HUDEP-2 (cell line): ENCODE data around the gene CLTA.
"Not testable (repeated sequence)": the region's sequence is repeated elsewhere in the genome, so short reads cannot be mapped to it uniquely, and the experiment has no call there.

Experiments
- DNase-seq, 76 experiments: peaks; one replicate each; lab custom pipeline; 2025; ENCODE audit not compliant: unreplicated experiment in 76 of 76; lab: John Stamatoyannopoulos, UW

CLTA gene

DNA sequence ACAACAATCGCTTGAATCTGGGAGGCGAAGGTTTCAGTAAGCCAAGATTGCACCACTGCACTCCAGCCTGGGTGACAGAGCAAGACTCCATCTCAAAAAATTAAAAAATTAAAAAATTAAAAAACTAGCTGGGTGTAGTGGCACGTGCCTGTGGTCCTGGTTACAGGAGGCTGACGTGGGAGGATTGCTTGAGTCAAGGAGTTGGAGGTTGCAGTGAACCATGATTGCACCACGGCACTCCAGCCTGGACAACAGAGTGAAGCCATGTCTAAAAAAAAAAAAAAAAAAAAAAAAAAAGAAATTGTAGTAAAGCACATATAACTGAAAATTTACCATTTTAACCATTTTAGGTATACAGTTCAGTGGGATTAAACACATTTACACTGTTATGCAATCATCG lies 34.6 kb upstream of the CLTA start:
- no peak for DNase-seq

GRCh38 chr9:36158122-36158521 lies 32.6 kb upstream of the CLTA start:
- DNase-seq = no peak

GRCh38 chr9:36158917-36159316 lies 31.8 kb upstream of the CLTA start:
- DNase-seq = no peak

GRCh38 chr9:36159509-36159908 lies 31.2 kb upstream of the CLTA start:
- DNase-seq = not testable (repeated sequence)

- not testable (repeated sequence) for DNase-seq
These were observed 30.6 kb upstream of the CLTA start for GRCh38 chr9:36160126-36160525.

DNA sequence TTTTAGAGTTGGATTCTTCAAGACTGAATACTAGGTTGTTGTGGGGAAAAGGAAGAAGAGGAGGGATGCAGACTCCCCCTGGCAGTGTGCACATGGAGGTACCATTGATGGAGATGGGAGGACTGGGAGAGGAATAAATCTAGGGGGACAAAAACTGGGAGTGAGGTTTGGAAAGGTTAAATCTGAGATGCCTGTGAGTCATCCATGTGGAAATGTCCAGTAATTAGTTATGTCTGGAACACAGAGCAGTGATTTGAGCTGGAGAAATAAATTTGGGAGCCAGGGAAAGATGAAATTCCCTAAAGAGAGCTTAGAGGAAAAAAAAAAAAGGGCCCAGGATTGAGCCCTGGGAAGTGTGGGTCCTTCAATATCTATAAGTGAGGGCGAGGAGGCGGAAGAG lies 29.5 kb upstream of the CLTA start:
- no peak for DNase-seq

GRCh38 chr9:36162211-36162738 lies 28.4 kb upstream of the CLTA start:
- no peak for DNase-seq

GRCh38 chr9:36163049-36163785 lies 27.5 kb upstream of the CLTA start:
- DNase-seq = no peak

- DNase-seq = no peak
These were observed 26.9 kb upstream of the CLTA start for GRCh38 chr9:36163786-36164170.

DNA sequence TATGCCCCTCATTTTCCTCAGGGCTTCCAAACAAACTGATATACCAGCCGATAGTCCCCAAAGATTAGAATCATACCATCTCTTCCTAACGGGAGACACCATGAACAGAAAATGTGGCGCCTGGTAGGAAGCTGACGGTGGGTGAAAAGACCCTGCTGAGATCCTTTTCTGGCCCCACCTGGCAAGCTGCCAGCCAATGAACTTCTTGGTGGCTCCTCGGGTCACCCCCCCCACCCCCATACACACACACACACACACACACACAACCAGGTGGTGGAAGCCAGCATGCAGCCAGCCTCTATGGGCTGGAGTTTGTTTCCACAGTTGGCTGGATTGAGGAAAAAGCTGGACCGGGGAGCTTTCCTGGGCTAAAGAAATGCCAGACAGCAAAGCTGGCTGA lies 26.3 kb upstream of the CLTA start:
- no peak for DNase-seq

DNA sequence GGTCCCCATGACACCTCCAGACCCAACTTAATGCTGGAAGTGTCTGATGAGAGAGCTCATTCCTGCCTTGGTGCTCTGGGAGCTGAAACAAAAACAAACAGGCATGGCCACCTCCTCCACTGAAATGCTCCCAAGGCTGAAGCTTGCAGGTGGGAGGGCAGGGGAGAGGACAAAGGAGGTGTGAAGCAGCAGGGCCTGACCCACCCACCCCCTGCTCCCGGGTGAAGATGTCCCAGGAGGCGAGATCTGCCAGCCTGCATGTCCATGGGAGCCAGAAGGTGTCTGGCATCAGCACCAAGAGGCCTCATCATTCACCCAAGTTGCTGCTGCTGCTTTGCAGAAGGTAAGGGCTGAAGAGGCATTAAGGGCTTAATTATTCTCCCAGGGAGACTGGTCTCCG lies 25.7 kb upstream of the CLTA start:
- DNase-seq = no peak

GRCh38 chr9:36165826-36166167 lies 24.9 kb upstream of the CLTA start:
- no peak for DNase-seq

- DNase-seq = peak in 60 of 76 experiments; percentile 6 to 72 (median 40)
These were observed 24.4 kb upstream of the CLTA start for GRCh38 chr9:36166168-36166927.

- no peak for DNase-seq
These were observed 21.6 kb upstream of the CLTA start, which contains the start of gene CCIN for GRCh38 chr9:36169166-36169565. Gene CCIN, plus strand, starts transcription at chr9:36169388. Its CDS starts 115 bp downstream, at chr9:36169503.

GRCh38 chr9:36169708-36170107 lies 21.0 kb upstream of the CLTA start:
- no peak for DNase-seq

DNA sequence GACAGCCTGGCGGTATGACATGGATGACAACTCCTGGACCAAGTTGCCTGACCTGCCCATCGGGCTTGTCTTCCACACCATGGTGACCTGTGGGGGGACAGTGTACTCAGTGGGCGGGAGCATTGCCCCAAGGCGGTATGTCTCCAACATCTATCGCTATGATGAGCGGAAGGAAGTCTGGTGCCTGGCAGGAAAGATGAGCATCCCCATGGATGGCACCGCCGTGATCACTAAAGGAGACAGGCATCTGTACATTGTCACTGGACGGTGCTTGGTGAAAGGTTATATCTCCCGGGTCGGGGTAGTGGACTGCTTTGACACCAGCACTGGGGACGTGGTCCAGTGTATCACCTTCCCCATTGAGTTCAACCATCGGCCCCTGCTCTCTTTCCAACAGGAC lies 20.2 kb upstream of the CLTA start:
- no peak for DNase-seq

- DNase-seq = no peak
These were observed 16.9 kb upstream of the CLTA start for GRCh38 chr9:36173861-36174260.

DNA sequence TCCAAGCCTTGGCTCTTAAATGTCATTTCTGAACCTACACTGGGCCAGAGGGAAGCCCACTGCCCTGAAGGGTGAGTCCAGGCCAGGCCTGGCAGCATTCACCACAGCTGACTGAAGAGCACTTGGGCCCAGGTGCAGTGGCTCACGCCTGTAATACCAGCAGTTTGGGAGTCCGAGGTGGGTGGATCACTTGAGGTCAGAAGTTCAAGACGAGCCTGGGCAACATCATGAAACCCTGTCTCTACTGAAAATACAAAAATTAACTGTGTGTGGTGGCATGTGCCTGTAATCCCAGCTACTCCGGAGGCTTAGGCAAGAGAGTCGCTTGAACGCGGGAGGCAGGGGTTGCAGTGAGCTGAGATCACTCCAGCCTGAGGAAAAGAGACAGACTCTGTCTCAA lies 16.4 kb upstream of the CLTA start:
- no peak for DNase-seq

GRCh38 chr9:36174731-36175130 lies 16.0 kb upstream of the CLTA start:
- no peak for DNase-seq

DNA sequence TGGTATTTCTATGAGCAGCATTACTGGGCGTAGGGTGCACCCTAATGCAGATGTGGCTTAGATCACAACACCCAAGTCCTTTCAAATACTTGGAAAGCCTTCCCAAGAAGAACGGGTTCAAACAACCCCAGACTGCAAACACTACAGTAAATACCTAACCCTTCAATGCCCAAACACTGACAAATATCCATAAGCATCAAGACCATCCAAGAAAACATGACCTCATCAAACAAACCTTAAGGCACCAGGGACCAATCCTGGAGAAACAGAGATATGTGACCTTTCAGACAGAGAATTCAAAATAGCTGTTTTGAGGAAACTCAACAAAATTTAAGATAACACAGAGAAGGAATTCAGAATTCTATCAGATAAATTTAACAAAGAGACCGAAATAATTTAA lies 15.5 kb upstream of the CLTA start:
- DNase-seq = not testable (repeated sequence)

GRCh38 chr9:36176496-36176895 lies 14.2 kb upstream of the CLTA start:
- not testable (repeated sequence) for DNase-seq

- no peak for DNase-seq
These were observed 13.2 kb upstream of the CLTA start for GRCh38 chr9:36177571-36177970.
